Smooth muscle cell (in vitro differentiated cells): Measurements from ENCODE around the gene BAG3. TPM values are rescaled to one million over a fixed set of nuclear protein-coding genes. Genes with fewer than 3 reads are reported as not detected.

Experiments
- DNase-seq: peaks from one replicate; lab custom pipeline; 2025; ENCODE audit not compliant: unreplicated experiment; lab: John Stamatoyannopoulos, UW
- H2AFZ ChIP-seq: fragments of 200-600 bp; sonication (generic); 2 replicates; pipeline ENCODE4 v1.6.0; 2016; ENCODE audit warnings: antibody characterized with exemption, low read depth, mild to moderate bottlenecking
- H3F3A ChIP-seq: fragments of 200-600 bp; sonication (generic); 2 replicates; pipeline ENCODE4 v1.6.0; 2017; ENCODE audit warnings: antibody characterized with exemption, low read depth
- H3K27ac ChIP-seq: fragments of 200-600 bp; sonication (generic); 2 replicates; pipeline ENCODE4 v1.5.1; 2016; ENCODE audit warnings: low read depth, mild to moderate bottlenecking
- H3K27me3 ChIP-seq: fragments of 200-600 bp; sonication (generic); 2 replicates; pipeline ENCODE4 v1.6.1; 2016; ENCODE audit warnings: low read depth, mild to moderate bottlenecking
- H3K36me3 ChIP-seq: fragments of 200-600 bp; sonication (generic); 2 replicates; pipeline ENCODE4 v1.5.1; 2016; ENCODE audit warnings: low read depth
- H3K4me1 ChIP-seq: fragments of 200-600 bp; sonication (generic); 2 replicates; pipeline ENCODE4 v1.5.1; 2016; ENCODE audit warnings: low read depth
- H3K4me2 ChIP-seq: fragments of 200-600 bp; sonication (generic); 2 replicates; pipeline ENCODE4 v1.6.0; 2016; ENCODE audit warnings: mild to moderate bottlenecking
- H3K4me3 ChIP-seq: fragments of 200-600 bp; sonication (generic); 2 replicates; pipeline ENCODE4 v1.5.1; 2016; ENCODE audit warnings: mild to moderate bottlenecking
- H3K79me2 ChIP-seq: fragments of 200-600 bp; sonication (generic); 2 replicates; pipeline ENCODE4 v1.6.0; 2016; ENCODE audit warnings: low read depth, mild to moderate bottlenecking
- H3K9ac ChIP-seq: fragments of 200-600 bp; sonication (generic); 2 replicates; pipeline ENCODE4 v1.6.0; 2016; ENCODE audit warnings: low read depth
- H3K9me3 ChIP-seq: fragments of 200-600 bp; sonication (generic); replicated peaks from 2 replicates; pipeline ENCODE4 v1.5.1; 2016; ENCODE audit warnings: low read depth
- H4K20me1 ChIP-seq: fragments of 200-600 bp; sonication (generic); 2 replicates; pipeline ENCODE4 v1.6.0; 2016; ENCODE audit warnings: low read depth
- WGBS: methylation state at CpG from one replicate; pipeline ENCODE4 v1.1.7; 2016; ENCODE audit warnings: low lambda C conversion rate; 5-methylcytosine and 5-hydroxymethylcytosine counted together
- polyA plus RNA-seq: library from polyadenylated mRNA; unstranded; fragments of >200 nt; fragmentation: Nextera tagmentation; extraction: Ambion mirVana; gene quantifications from 2 replicates; pipeline ENCODE4 v1.2.1, GENCODE V29; 2016
- total RNA-seq: library from RNA; depleted of rRNA; stranded (reverse); fragments of >200 nt; gene quantifications from 2 replicates; pipeline ENCODE4 v1.2.3, GENCODE V29; 2014
- TF ChIP-seq, protein P1 (sequence below): fragments of 200-600 bp; sonication (generic); IDR thresholded peaks from 2 replicates; pipeline ENCODE4 v1.5.1; 2017; ENCODE audit warnings: borderline replicate concordance, mild to moderate bottlenecking, antibody characterized with exemption; ENCODE audit not compliant: insufficient read depth, poor library complexity, severe bottlenecking

The BAG3 gene
- total and polyA plus RNA-seq, 2 experiments from 2014 or later, result 25.5 to 73.7 TPM

GRCh38 chr10:119713744-119714483, 62.7 kb downstream of the BAG3 start:
- DNase-seq, result no peak
- no peaks in the 10 kb centered on the region for H3K9me3 ChIP-seq

GRCh38 chr10:119714484-119714816, 63.3 kb downstream of the BAG3 start:
- no peaks in the 10 kb centered on the region for H3K9me3 ChIP-seq
- WGBS, result 85% methylated on average over 2 of the region's 2 CpGs
- no peaks in the 10 kb centered on the region for H3F3A ChIP-seq
- no peak overlapping the region for H3K4me2 ChIP-seq
- no peaks in the 10 kb centered on the region for H3K4me1 ChIP-seq
- no peak overlapping the region for H3K4me3 ChIP-seq
- no peaks in the 10 kb centered on the region for H3K36me3 ChIP-seq
- TF ChIP-seq, protein P1, sequence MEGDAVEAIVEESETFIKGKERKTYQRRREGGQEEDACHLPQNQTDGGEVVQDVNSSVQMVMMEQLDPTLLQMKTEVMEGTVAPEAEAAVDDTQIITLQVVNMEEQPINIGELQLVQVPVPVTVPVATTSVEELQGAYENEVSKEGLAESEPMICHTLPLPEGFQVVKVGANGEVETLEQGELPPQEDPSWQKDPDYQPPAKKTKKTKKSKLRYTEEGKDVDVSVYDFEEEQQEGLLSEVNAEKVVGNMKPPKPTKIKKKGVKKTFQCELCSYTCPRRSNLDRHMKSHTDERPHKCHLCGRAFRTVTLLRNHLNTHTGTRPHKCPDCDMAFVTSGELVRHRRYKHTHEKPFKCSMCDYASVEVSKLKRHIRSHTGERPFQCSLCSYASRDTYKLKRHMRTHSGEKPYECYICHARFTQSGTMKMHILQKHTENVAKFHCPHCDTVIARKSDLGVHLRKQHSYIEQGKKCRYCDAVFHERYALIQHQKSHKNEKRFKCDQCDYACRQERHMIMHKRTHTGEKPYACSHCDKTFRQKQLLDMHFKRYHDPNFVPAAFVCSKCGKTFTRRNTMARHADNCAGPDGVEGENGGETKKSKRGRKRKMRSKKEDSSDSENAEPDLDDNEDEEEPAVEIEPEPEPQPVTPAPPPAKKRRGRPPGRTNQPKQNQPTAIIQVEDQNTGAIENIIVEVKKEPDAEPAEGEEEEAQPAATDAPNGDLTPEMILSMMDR, result no peak
- no peak for DNase-seq
- H3K27ac ChIP-seq, result no peak overlapping the region
- no peaks in the 10 kb centered on the region for H3K27me3 ChIP-seq
- no peak overlapping the region for H3K9ac ChIP-seq
- H3K79me2 ChIP-seq, result no peaks in the 10 kb centered on the region
- no peaks in the 10 kb centered on the region for H4K20me1 ChIP-seq
- H2AFZ ChIP-seq, result no peak overlapping the region

More at GRCh38 chr10:119713744-119714483, 62.7 kb downstream of the BAG3 start:
- Histone ChIP-seq H3K36me3 (no peaks in the 10 kb centered on the region), H3K79me2 (no peaks in the 10 kb centered on the region), H3K27me3 (no peaks in the 10 kb centered on the region), H3K9ac (no peak overlapping the region), H4K20me1 (no peaks in the 10 kb centered on the region), H3K4me1 (no peaks in the 10 kb centered on the region), H3F3A (no peaks in the 10 kb centered on the region), H3K27ac (no peak overlapping the region), H3K4me3 (no peak overlapping the region), H3K4me2 (no peak overlapping the region), H2AFZ (no peak overlapping the region)
- WGBS, result 91% methylated on average over 7 of the region's 7 CpGs
- TF ChIP-seq, protein P1, result no peak

- Histone ChIP-seq H3K9ac (no peak overlapping the region), H3K27me3 (no peaks in the 10 kb centered on the region), H3K27ac (no peak overlapping the region), H3F3A (no peaks in the 10 kb centered on the region), H4K20me1 (no peaks in the 10 kb centered on the region), H3K79me2 (no peaks in the 10 kb centered on the region), H3K4me1 (no peaks in the 10 kb centered on the region), H3K9me3 (no peaks in the 10 kb centered on the region), H3K4me3 (no peak overlapping the region), H3K36me3 (no peaks in the 10 kb centered on the region), H3K4me2 (no peak overlapping the region), H2AFZ (no peak overlapping the region)
- WGBS, result 81% methylated on average over 8 of the region's 8 CpGs
- no peak for DNase-seq
- TF ChIP-seq, protein P1, result no peak
Observed at GRCh38 chr10:119715628-119716505, 64.7 kb downstream of the BAG3 start.
